Activated naive CD8-positive, alpha-beta T cell treated with anti-CD3 and anti-CD28 coated beads, Interleukin-2, amount 10 ng/mL, durations not matched to agents 7 days and 5 days (primary cell): ENCODE results near the gene ZBTB5. TPM values are rescaled to one million over a fixed set of nuclear protein-coding genes. Genes with fewer than 3 reads are reported as not detected.
"Not testable (repeated sequence)": the region's sequence is repeated elsewhere in the genome, so short reads cannot be mapped to it uniquely, and the experiment has no call there.

ENCODE experiments used
- ATAC-seq: fragments of 150-1000 bp; cut with Tn5 transposase; one replicate; pipeline ENCODE4 v1.10.0; 2021; ENCODE audit warnings: low read depth, moderate library complexity
- POLR2A ChIA-PET: fragments of 350-600 bp; sonication (Branson Sonifier 250); formaldehyde crosslinking; loops from one replicate; lab custom pipeline; 2021; ENCODE audit warnings: antibody characterized with exemption; lab: Charles Lee
- DNase-seq: peaks from one replicate; pipeline ENCODE4 v3.0.0; 2021
- H3K27ac Mint-ChIP-seq: one replicate; pipeline ENCODE4 v1.8.0; 2022; ENCODE audit warnings: mild to moderate bottlenecking, mixed read lengths
- H3K27me3 Mint-ChIP-seq: one replicate; pipeline ENCODE4 v1.8.0; 2022; ENCODE audit warnings: mild to moderate bottlenecking, moderate library complexity, mixed read lengths
- H3K36me3 Mint-ChIP-seq: one replicate; pipeline ENCODE4 v1.8.0; 2021; ENCODE audit warnings: mild to moderate bottlenecking, mixed read lengths
- H3K4me1 Mint-ChIP-seq: one replicate; pipeline ENCODE4 v1.8.0; 2021; ENCODE audit warnings: mixed read lengths
- H3K4me3 Mint-ChIP-seq: one replicate; pipeline ENCODE4 v1.8.0; 2022; ENCODE audit warnings: mild to moderate bottlenecking, moderate library complexity, mixed read lengths
- H3K9me3 Mint-ChIP-seq: one replicate; pipeline ENCODE4 v1.8.0; 2021; ENCODE audit warnings: mixed read lengths
- total RNA-seq, 2 experiments: library from RNA; stranded (reverse); gene quantifications; one replicate each; pipeline ENCODE4 v1.2.3, GENCODE V29; 2021

ZBTB5 gene
- total RNA-seq, 2 experiments from 2014 or later, result 12.5 to 13.3 TPM

GRCh38 chr9:37437010-37437409 is 28.2 kb downstream of the ZBTB5 start:
- ATAC-seq, result no peak
- no peaks in the 10 kb centered on the region for H3K9me3 Mint-ChIP-seq

DNA sequence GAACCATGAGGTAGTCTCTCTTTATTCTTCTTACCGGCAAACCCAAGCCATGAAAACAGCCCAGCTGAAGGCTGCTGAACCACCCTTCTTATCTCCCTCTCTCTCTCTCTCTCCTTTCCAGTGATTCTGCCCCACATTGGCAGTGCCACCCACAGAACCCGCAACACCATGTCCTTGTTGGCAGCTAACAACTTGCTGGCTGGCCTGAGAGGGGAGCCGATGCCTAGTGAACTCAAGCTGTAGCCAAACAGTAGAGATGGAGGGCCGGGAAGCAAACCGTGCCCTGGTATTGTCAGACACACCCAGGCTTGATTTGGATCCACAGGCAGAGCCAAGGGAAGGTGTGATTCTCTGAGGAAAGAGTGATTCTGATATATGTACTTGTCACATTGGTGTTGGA is 28.7 kb downstream of the ZBTB5 start:
- H3K27me3 Mint-ChIP-seq, result no peaks in the 10 kb centered on the region
- ATAC-seq, result no peak
- DNase-seq, result no peak
- no peak overlapping the region for H3K27ac Mint-ChIP-seq
- H3K4me1 Mint-ChIP-seq, result no peaks in the 10 kb centered on the region
- peaks cover 6% of the 10 kb centered on the region for H3K36me3 Mint-ChIP-seq
- POLR2A ChIA-PET, result interaction anchor here (1.2 kb wide), 1 partner anchor 19 kb away, joined by 3 read pairs; no protein-coding TSS in a partner anchor
- H3K4me3 Mint-ChIP-seq, result no peak overlapping the region
- H3K9me3 Mint-ChIP-seq, result no peaks in the 10 kb centered on the region

More at GRCh38 chr9:37437010-37437409, 28.2 kb downstream of the ZBTB5 start:
- H3K4me3 Mint-ChIP-seq, result no peak overlapping the region
- DNase-seq, result no peak
- no peaks in the 10 kb centered on the region for H3K4me1 Mint-ChIP-seq
- H3K27ac Mint-ChIP-seq, result no peak overlapping the region
- H3K36me3 Mint-ChIP-seq, result peaks cover 8% of the 10 kb centered on the region
- no peaks in the 10 kb centered on the region for H3K27me3 Mint-ChIP-seq
- POLR2A ChIA-PET, result interaction anchor here (1.2 kb wide), 1 partner anchor 18 kb away, joined by 3 read pairs; no protein-coding TSS in a partner anchor

DNA sequence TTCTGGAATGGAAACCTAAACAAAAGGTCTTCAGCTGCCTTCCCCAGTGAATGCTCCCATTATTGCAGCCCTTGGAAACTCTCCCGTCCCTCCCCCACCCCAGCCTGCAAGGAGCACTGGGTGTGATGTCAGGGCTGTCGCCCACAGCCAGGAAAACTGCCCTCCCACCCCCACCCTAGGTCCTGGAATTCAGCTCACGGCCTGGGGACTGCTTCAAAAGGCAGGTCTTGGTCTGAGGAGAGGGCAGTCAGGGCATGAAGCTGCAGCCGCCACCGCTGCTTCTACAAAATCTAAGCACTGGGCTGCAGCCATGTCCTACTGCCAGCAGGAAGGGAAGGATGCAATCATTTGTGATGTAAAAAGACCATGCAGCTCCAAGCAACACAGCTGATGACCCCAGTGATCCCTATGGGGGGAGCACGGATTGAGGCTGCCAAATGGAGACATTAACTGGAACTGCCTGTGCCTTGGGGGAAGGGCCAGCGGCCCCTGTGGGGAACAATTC is 31.3 kb downstream of the ZBTB5 start:
- Mint-ChIP-seq H3K36me3 (peaks cover 2% of the 10 kb centered on the region), H3K4me3 (no peak overlapping the region), H3K27me3 (no peaks in the 10 kb centered on the region), H3K9me3 (no peaks in the 10 kb centered on the region), H3K27ac (no peak overlapping the region), H3K4me1 (no peaks in the 10 kb centered on the region)
- ATAC-seq (no peak), DNase-seq (no peak)
- POLR2A ChIA-PET, result interaction anchor here (0.7 kb wide), 1 partner anchor 823 kb away, joined by 3 read pairs; no protein-coding TSS in a partner anchor

DNA sequence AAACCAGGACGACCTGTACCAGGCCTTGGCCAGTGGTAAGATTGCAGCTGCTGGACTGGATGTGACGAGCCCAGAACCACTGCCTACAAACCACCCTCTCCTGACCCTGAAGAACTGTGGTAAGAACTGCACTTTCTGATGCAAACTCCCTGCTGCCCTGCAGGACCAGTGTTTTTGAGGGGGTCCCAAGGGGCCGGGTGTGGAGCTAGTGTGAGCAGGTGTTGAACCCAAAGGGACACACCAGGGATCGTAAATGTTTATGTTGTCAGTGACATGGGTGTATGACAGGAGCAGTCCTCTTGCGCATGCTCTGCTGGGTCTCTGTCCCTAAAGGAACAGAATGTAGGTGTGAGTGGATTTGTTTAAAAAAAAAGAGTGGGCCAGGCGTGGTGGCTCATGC is 33.2 kb downstream of the ZBTB5 start:
- Mint-ChIP-seq H3K9me3 (no peaks in the 10 kb centered on the region), H3K4me1 (no peaks in the 10 kb centered on the region), H3K27me3 (no peaks in the 10 kb centered on the region), H3K27ac (no peak overlapping the region), H3K4me3 (no peak overlapping the region), H3K36me3 (peaks cover 5% of the 10 kb centered on the region)
- no peak for ATAC-seq
- no peak for DNase-seq
- POLR2A ChIA-PET, result no interaction called here

GRCh38 chr9:37430841-37431597 is 34.2 kb downstream of the ZBTB5 start:
- POLR2A ChIA-PET, result no interaction called here
- DNase-seq, result no peak
- Mint-ChIP-seq H3K27me3 (no peaks in the 10 kb centered on the region), H3K27ac (no peak overlapping the region), H3K4me1 (no peaks in the 10 kb centered on the region), H3K36me3 (peaks cover 11% of the 10 kb centered on the region), H3K4me3 (no peak overlapping the region), H3K9me3 (no peaks in the 10 kb centered on the region)
- ATAC-seq, result no peak

DNA sequence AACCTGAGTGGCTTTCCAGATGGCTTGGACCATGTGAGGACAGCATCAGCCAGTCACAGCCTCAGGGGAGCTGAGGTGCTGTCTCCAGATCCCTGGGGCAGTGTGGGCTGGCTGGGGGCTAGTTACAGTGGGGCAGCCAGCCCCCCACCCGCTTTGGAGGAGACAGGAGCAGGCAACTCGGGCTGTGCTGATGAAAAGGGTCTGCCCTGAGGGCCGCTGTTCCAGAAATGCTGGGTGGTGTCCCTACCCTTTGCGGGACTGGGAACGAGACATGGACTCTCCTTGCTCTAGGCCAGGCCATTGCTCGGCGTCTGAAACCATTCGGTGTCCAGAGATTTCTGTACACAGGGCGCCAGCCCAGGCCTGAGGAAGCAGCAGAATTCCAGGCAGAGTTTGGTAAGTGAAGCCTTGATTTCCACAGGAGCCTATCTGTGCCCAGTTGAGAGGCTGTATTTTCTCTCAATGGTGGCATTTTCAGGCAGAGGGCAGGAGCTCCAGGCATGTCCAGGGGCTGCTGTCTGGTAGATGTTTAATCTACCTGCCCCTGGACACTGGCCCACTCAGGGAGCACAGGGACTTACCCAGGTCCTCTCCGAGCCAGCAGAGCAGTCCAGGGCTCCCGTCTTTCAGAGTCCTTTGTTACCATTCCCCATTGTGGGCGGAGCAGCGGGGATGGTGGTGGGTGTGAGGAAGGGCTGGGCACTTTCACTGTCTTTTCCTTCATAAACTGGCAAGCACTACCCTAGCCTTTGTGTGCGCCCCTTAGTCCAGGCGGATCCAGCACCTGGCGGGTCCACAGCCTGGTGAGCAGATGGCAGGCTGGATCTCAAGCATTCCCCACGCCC is 35.6 kb downstream of the ZBTB5 start:
- Mint-ChIP-seq H3K9me3 (no peaks in the 10 kb centered on the region), H3K27me3 (no peaks in the 10 kb centered on the region), H3K27ac (no peak overlapping the region), H3K4me1 (peaks cover 1% of the 10 kb centered on the region), H3K4me3 (no peak overlapping the region), H3K36me3 (peaks cover 14% of the 10 kb centered on the region)
- POLR2A ChIA-PET, result no interaction called here
- DNase-seq (no peak), ATAC-seq (no peak)

DNA sequence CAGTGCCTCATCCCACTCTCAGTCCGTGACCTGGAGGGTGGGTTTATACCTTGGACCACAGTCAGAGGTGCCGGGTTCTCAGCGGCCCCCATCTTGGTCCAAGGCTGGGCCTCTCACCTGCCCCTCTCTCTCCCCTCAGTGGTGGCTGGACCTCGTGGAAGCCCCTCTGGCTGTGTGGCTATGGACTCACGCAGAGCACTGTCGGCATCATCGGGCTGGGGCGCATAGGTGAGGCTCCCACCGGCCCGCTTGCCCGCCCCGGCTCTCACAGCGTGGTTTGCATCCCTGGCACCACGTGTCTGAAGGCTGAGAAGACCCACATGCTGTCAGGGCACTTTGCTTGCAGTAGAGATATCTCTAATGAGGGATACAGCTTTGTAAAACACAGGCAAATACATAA is 36.9 kb downstream of the ZBTB5 start:
- POLR2A ChIA-PET, result no interaction called here
- ATAC-seq, result no peak
- Mint-ChIP-seq H3K27ac (no peak overlapping the region), H3K4me1 (peaks cover 5% of the 10 kb centered on the region), H3K36me3 (peaks cover 14% of the 10 kb centered on the region), H3K27me3 (no peaks in the 10 kb centered on the region), H3K9me3 (no peaks in the 10 kb centered on the region), H3K4me3 (no peak overlapping the region)
- DNase-seq, result no peak

DNA sequence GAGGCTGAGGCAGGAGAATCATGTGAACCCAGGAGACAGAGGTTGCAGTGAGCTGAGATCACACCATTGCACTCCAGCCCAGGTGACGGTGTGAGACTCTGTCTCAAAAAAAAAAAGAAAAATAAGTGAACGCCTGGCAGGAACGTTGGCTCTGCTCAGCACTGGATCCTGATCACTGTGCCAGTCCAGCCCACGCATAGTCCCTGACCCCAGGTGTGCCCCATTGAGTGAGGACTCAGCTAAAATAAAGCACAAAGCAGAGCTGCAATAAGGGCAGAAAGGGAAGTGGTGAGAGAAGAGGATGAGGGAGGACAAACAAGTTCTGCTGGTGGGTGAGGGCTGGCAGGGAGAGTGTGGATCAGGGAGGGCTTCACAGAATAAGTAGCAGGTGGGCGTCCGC is 38.4 kb downstream of the ZBTB5 start:
- POLR2A ChIA-PET, result no interaction called here
- Mint-ChIP-seq H3K27me3 (no peaks in the 10 kb centered on the region), H3K4me1 (peaks cover 13% of the 10 kb centered on the region), H3K27ac (peak overlapping the region; percentile 68), H3K36me3 (peaks cover 14% of the 10 kb centered on the region), H3K4me3 (no peak overlapping the region), H3K9me3 (no peaks in the 10 kb centered on the region)
- no peak for ATAC-seq
- DNase-seq, result no peak

- H3K27me3 Mint-ChIP-seq, POLR2A ChIA-PET, ATAC-seq, DNase-seq, H3K9me3 Mint-ChIP-seq, H3K4me3 Mint-ChIP-seq, H3K27ac Mint-ChIP-seq: not testable (repeated sequence)
- peaks cover 15% of the 10 kb centered on the region for H3K4me1 Mint-ChIP-seq
- H3K36me3 Mint-ChIP-seq, result peaks cover 14% of the 10 kb centered on the region
Measured at GRCh38 chr9:37426431-37426830, 38.8 kb downstream of the ZBTB5 start.

DNA sequence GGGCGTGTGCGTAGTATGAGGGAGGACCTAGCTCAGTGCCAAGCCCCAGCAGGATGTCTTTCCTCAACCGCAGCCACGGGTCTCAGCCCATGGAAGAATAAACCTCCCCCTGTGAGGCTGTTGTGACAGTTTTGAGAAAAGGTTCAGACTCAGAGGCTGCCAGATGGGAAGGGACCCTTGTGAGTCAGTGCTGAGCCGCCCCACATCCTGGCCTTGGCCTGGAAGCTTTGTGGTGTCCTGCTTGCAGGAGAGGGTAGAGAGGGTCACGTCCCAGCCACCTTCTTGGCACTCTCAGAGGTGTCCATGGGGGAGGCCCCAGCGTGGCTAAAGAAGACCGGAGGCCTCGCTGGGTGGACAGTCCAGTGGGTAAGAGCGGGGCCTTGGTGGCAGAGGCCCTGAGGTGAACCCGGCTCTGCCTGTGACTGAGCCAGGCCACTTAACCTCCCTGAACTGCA is 39.9 kb downstream of the ZBTB5 start:
- H3K9me3 Mint-ChIP-seq, result no peaks in the 10 kb centered on the region
- H3K27ac Mint-ChIP-seq, result no peak overlapping the region
- POLR2A ChIA-PET, result no interaction called here

GRCh38 chr9:37424686-37425297 is 40.5 kb downstream of the ZBTB5 start:
- POLR2A ChIA-PET, result no interaction called here
- Mint-ChIP-seq H3K27ac (no peak overlapping the region), H3K36me3 (peaks cover 14% of the 10 kb centered on the region), H3K4me1 (peaks cover 15% of the 10 kb centered on the region), H3K9me3 (no peaks in the 10 kb centered on the region), H3K4me3 (no peak overlapping the region), H3K27me3 (no peaks in the 10 kb centered on the region)
- ATAC-seq (no peak), DNase-seq (no peak)

More for the DNA sequence above, 39.9 kb downstream of the ZBTB5 start:
- Mint-ChIP-seq H3K36me3 (peaks cover 14% of the 10 kb centered on the region), H3K4me1 (peaks cover 15% of the 10 kb centered on the region), H3K4me3 (no peak overlapping the region), H3K27me3 (no peaks in the 10 kb centered on the region)
- DNase-seq, result no peak
- ATAC-seq, result no peak

GRCh38 chr9:37424204-37424685 is 41.0 kb downstream of the ZBTB5 start:
- H3K4me3 Mint-ChIP-seq, result no peak overlapping the region
- H3K4me1 Mint-ChIP-seq, result peaks cover 15% of the 10 kb centered on the region
- POLR2A ChIA-PET, result no interaction called here
- no peak overlapping the region for H3K27ac Mint-ChIP-seq
- peaks cover 14% of the 10 kb centered on the region for H3K36me3 Mint-ChIP-seq
- no peaks in the 10 kb centered on the region for H3K9me3 Mint-ChIP-seq
- H3K27me3 Mint-ChIP-seq, result no peaks in the 10 kb centered on the region
- DNase-seq (no peak), ATAC-seq (no peak)

GRCh38 chr9:37423508-37423907 is 41.7 kb downstream of the ZBTB5 start:
- H3K27me3 Mint-ChIP-seq, result no peaks in the 10 kb centered on the region
- H3K4me1 Mint-ChIP-seq, result peaks cover 15% of the 10 kb centered on the region
- no peak for DNase-seq
- ATAC-seq, result no peak
- no peaks in the 10 kb centered on the region for H3K9me3 Mint-ChIP-seq
- peaks cover 14% of the 10 kb centered on the region for H3K36me3 Mint-ChIP-seq
- peak overlapping the region; percentile 89 for H3K27ac Mint-ChIP-seq
- peak overlapping the region; percentile 91 for H3K4me3 Mint-ChIP-seq
- POLR2A ChIA-PET, result no interaction called here
